IMR-90 (cell line): Measurements from ENCODE around the gene FXYD6. TPM values are rescaled to one million over a fixed set of nuclear protein-coding genes. Genes with fewer than 3 reads are reported as not detected.

ENCODE experiments used
- ATAC-seq: fragments of 200-7000 bp; cut with Tn5 transposase; 2 replicates; pipeline ENCODE4 v1.9.1; 2020; ENCODE audit warnings: low read depth, mild to moderate bottlenecking, moderate library complexity
- BruUV-seq: library from RNA; stranded (reverse); fragments of 400-500 nt; replicated peaks from 2 replicates; lab custom pipeline; 2021; lab: Mats Ljungman, UMichigan
- CTCF ChIA-PET: fragments of 300-600 bp; formaldehyde crosslinking; extraction: SDS; loops from one replicate; lab custom pipeline; 2021; ENCODE audit warnings: antibody characterized with exemption; lab: Yijun Ruan, JAX
- POLR2A ChIA-PET: fragments of 300-600 bp; sonication (Branson Sonifier 250); formaldehyde crosslinking; loops from one replicate; lab custom pipeline; 2022; ENCODE audit warnings: antibody characterized with exemption; ENCODE audit not compliant: unreplicated experiment; lab: Charles Lee
- DNase-seq: peaks from one replicate; pipeline ENCODE4 v3.0.0; 2013
- H2AFZ ChIP-seq: replicated peaks from 2 replicates; pipeline ENCODE3; 2013; ENCODE audit warnings: low read length, mild to moderate bottlenecking; ENCODE audit not compliant: poor library complexity
- H2AK5ac ChIP-seq: 2 replicates; pipeline ENCODE4 v1.6.1; 2013; ENCODE audit warnings: low read depth, low read length, inconsistent platforms
- H2AK9ac ChIP-seq: replicated peaks from 2 replicates; pipeline ENCODE3; 2013; ENCODE audit warnings: mild to moderate bottlenecking, low read depth, low read length, moderate library complexity; ENCODE audit not compliant: poor library complexity
- H2BK120ac ChIP-seq: 2 replicates; pipeline ENCODE4 v1.6.1; 2013; ENCODE audit warnings: low read depth, low read length, inconsistent platforms
- H2BK15ac ChIP-seq: 3 replicates; pipeline ENCODE4 v1.6.1; 2013; ENCODE audit warnings: low read depth, low read length, inconsistent platforms
- H2BK20ac ChIP-seq: 2 replicates; pipeline ENCODE4 v1.6.1; 2013; ENCODE audit warnings: low read depth, mild to moderate bottlenecking, inconsistent platforms, low read length, moderate library complexity
- H2BK5ac ChIP-seq: 2 replicates; pipeline ENCODE4 v1.6.1; 2013; ENCODE audit warnings: mild to moderate bottlenecking, low read depth, low read length, inconsistent platforms; ENCODE audit not compliant: poor library complexity, severe bottlenecking
- H3K14ac ChIP-seq: replicated peaks from 2 replicates; pipeline ENCODE4 v1.6.1; 2013; ENCODE audit warnings: low read depth, low read length, inconsistent platforms
- H3K18ac ChIP-seq: 2 replicates; pipeline ENCODE4 v1.6.1; 2013; ENCODE audit warnings: low read depth, low read length, control low read depth
- H3K23ac ChIP-seq: 2 replicates; pipeline ENCODE4 v1.6.1; 2013; ENCODE audit warnings: low read depth, low read length, inconsistent platforms
- H3K27ac ChIP-seq: 2 replicates; pipeline ENCODE4 v1.5.1; 2013; ENCODE audit warnings: mild to moderate bottlenecking, control low read depth, low read length; ENCODE audit not compliant: insufficient read depth
- H3K27me3 ChIP-seq: 2 replicates; pipeline ENCODE4 v1.6.1; 2013; ENCODE audit warnings: low read length; ENCODE audit not compliant: control insufficient read depth, insufficient read depth
- H3K36me3 ChIP-seq: 2 replicates; pipeline ENCODE4 v1.6.1; 2013; ENCODE audit warnings: low read length, mixed read lengths; ENCODE audit not compliant: control insufficient read depth, insufficient read depth
- H3K4ac ChIP-seq: 2 replicates; pipeline ENCODE4 v1.6.1; 2013; ENCODE audit warnings: low read depth, low read length, inconsistent platforms
- H3K4me1 ChIP-seq: 2 replicates; pipeline ENCODE4 v1.6.1; 2013; ENCODE audit warnings: low read length, mixed read lengths; ENCODE audit not compliant: control insufficient read depth, insufficient read depth
- H3K4me2 ChIP-seq: 2 replicates; pipeline ENCODE4 v1.6.1; 2013; ENCODE audit warnings: low read depth, mild to moderate bottlenecking, control low read depth, low read length, moderate library complexity
- H3K4me3 ChIP-seq: 2 replicates; pipeline ENCODE4 v1.5.1; 2013; ENCODE audit warnings: low read depth, mild to moderate bottlenecking, control low read depth, low read length, moderate library complexity; ENCODE audit not compliant: insufficient read depth
- H3K56ac ChIP-seq: 2 replicates; pipeline ENCODE4 v1.6.1; 2013; ENCODE audit warnings: low read length, inconsistent platforms; ENCODE audit not compliant: insufficient read depth; ENCODE audit errors: extremely low read depth
- H3K79me1 ChIP-seq, 2 experiments: 2 replicates each; pipeline ENCODE4 v1.6.1; 2013; ENCODE audit warnings: low read length in 2 of 2, inconsistent platforms in 1 of 2, low read depth in 1 of 2
- H3K9ac ChIP-seq: 2 replicates; pipeline ENCODE4 v1.6.1; 2013; ENCODE audit warnings: low read depth, low read length, control low read depth
- H3K9me1 ChIP-seq: 2 replicates; pipeline ENCODE4 v1.6.1; 2013; ENCODE audit warnings: low read length, inconsistent platforms; ENCODE audit not compliant: insufficient read depth
- H3K9me3 ChIP-seq: 2 replicates; pipeline ENCODE4 v1.6.1; 2013; ENCODE audit warnings: low read length; ENCODE audit not compliant: control insufficient read depth, insufficient read depth
- H4K20me1 ChIP-seq: 2 replicates; pipeline ENCODE4 v1.6.1; 2013; ENCODE audit warnings: low read length, inconsistent platforms; ENCODE audit not compliant: insufficient read depth
- H4K5ac ChIP-seq: 2 replicates; pipeline ENCODE4 v1.6.1; 2013; ENCODE audit warnings: mild to moderate bottlenecking, low read depth, low read length, control low read depth
- H4K8ac ChIP-seq, 2 experiments: 2 replicates each; pipeline ENCODE4 v1.6.1; 2013; ENCODE audit warnings: low read depth in 2 of 2, low read length in 2 of 2, control low read depth in 1 of 2, inconsistent platforms in 1 of 2
- H4K91ac ChIP-seq: 2 replicates; pipeline ENCODE4 v1.6.1; 2013; ENCODE audit warnings: low read depth, low read length, inconsistent platforms; ENCODE audit not compliant: insufficient read depth
- BHLHE40 ChIP-seq: fragments of 150-350 bp; IDR thresholded peaks from 2 replicates; pipeline ENCODE4 v1.6.1; 2016; ENCODE audit warnings: mild to moderate bottlenecking, low read depth, low read length
- CEBPB ChIP-seq: IDR thresholded peaks from 2 replicates; pipeline ENCODE4 v1.6.1; 2012; ENCODE audit warnings: low read depth, low read length, improper control_type of control experiment
- ELK1 ChIP-seq: fragments of 150-350 bp; IDR thresholded peaks from 2 replicates; pipeline ENCODE4 v1.6.1; 2016; ENCODE audit warnings: low read depth, mild to moderate bottlenecking, low read length, moderate library complexity, borderline replicate concordance
- MAFK ChIP-seq: IDR thresholded peaks from 2 replicates; pipeline ENCODE4 v1.6.1; 2012; ENCODE audit warnings: low read depth, low read length, improper control_type of control experiment
- MAZ ChIP-seq: IDR thresholded peaks from 2 replicates; pipeline ENCODE4 v1.6.1; 2012; ENCODE audit warnings: low read depth, mild to moderate bottlenecking, low read length, improper control_type of control experiment, moderate library complexity, borderline replicate concordance
- MXI1 ChIP-seq: IDR thresholded peaks from 2 replicates; pipeline ENCODE4 v1.6.1; 2012; ENCODE audit warnings: low read depth, mild to moderate bottlenecking, low read length, moderate library complexity, borderline replicate concordance
- NFE2L2 ChIP-seq: fragments of 150-350 bp; IDR thresholded peaks from 2 replicates; pipeline ENCODE4 v1.6.1; 2016; ENCODE audit warnings: low read depth, mild to moderate bottlenecking, low read length
- POLR2A ChIP-seq: IDR thresholded peaks from 2 replicates; pipeline ENCODE4 v1.6.1; 2012; ENCODE audit warnings: mild to moderate bottlenecking, low read depth, low read length
- RCOR1 ChIP-seq: IDR thresholded peaks from 2 replicates; pipeline ENCODE4 v1.6.1; 2012; ENCODE audit warnings: mild to moderate bottlenecking, low read length, improper control_type of control experiment; ENCODE audit not compliant: insufficient replicate concordance
- RFX5 ChIP-seq: IDR thresholded peaks from 2 replicates; pipeline ENCODE4 v1.8.0; 2012; ENCODE audit warnings: low read depth, mild to moderate bottlenecking, low read length, moderate library complexity
- WGBS, 2 experiments: methylation state at CpG; one replicate each; pipeline versions ENCODE4 v1.1.5 to v1.1.7; 2013; ENCODE audit warnings: missing lambda C conversion rate in 2 of 2; ENCODE audit not compliant: insufficient read length in 1 of 2; ENCODE audit errors: extremely low coverage in 2 of 2; 5-methylcytosine and 5-hydroxymethylcytosine counted together
- dilution Hi-C: fragments of 300-500 bp; cut with HindIII; formaldehyde crosslinking; loops from one replicate; pipeline ENCODE4 v1.14.3; 2018; ENCODE audit warnings: low sequenced_read_pairs; ENCODE audit not compliant: unreplicated experiment
- in situ Hi-C: fragments of 300-500 bp; cut with MboI; formaldehyde crosslinking; loops from 3 replicates; pipeline ENCODE4 v1.14.3; 2019; ENCODE audit warnings: low sequenced_read_pairs, inconsistent platforms, mixed read lengths
- intact Hi-C: fragments of 100-400 bp; cut with micrococcal nuclease; formaldehyde crosslinking; loops from 2 replicates; pipeline ENCODE4 v1.10.0; 2022
- polyA plus RNA-seq, 3 experiments: library from polyadenylated mRNA; depleted of rRNA; stranded (reverse); fragments of >200 nt; gene quantifications; 2 replicates each; pipeline ENCODE4 v1.2.3, GENCODE V29; 2012; ENCODE audit warnings: low replicate concordance in 1 of 3
- total RNA-seq: library from RNA; depleted of rRNA; stranded (reverse); fragments of >200 nt; gene quantifications from 2 replicates; pipeline ENCODE4 v1.2.3, GENCODE V29; 2012
- TF ChIP-seq, protein P1 (sequence below): fragments of 150-350 bp; IDR thresholded peaks from 2 replicates; pipeline ENCODE4 v1.6.1; 2017; ENCODE audit warnings: mild to moderate bottlenecking, antibody characterized with exemption, low read length, low read depth

Gene FXYD6
- total and polyA plus RNA-seq, 2 of the 4 experiments (the other 2 are of a cell fraction): 0.32 TPM; not detected in 1

GRCh38 chr11:117859488-117860112 is 16.9 kb downstream of the FXYD6 start:
- H3K23ac ChIP-seq: no peak overlapping the region
- H2BK20ac ChIP-seq: no peak overlapping the region
- H3K9me1 ChIP-seq: no peaks in the 10 kb centered on the region
- H2BK15ac ChIP-seq: no peak overlapping the region
- no peaks in the 10 kb centered on the region for H3K36me3 ChIP-seq
- H3K4me3 ChIP-seq: no peak overlapping the region
- H3K9me3 ChIP-seq: no peaks in the 10 kb centered on the region
- ChIA-PET CTCF (interaction anchor here (1.2 kb wide), 1 partner anchor 15 kb away, joined by 3 read pairs; no protein-coding TSS in a partner anchor), POLR2A (no interaction called here)
- no peak overlapping the region for H2AK5ac ChIP-seq
- no peak overlapping the region for H4K8ac ChIP-seq
- no peak overlapping the region for H3K4ac ChIP-seq
- no peak overlapping the region for H3K56ac ChIP-seq
- H3K9ac ChIP-seq: no peak overlapping the region
- no peak overlapping the region for H4K91ac ChIP-seq
- no peaks in the 10 kb centered on the region for H4K20me1 ChIP-seq
- no peak for TF ChIP-seq ELK1
- no peak for TF ChIP-seq MAFK
- no peak for TF ChIP-seq RFX5
- no peak for TF ChIP-seq NFE2L2
- TF ChIP-seq MXI1: no peak
- TF ChIP-seq MAZ: no peak
- TF ChIP-seq POLR2A: no peak
- TF ChIP-seq CEBPB: no peak
- TF ChIP-seq, protein P1, sequence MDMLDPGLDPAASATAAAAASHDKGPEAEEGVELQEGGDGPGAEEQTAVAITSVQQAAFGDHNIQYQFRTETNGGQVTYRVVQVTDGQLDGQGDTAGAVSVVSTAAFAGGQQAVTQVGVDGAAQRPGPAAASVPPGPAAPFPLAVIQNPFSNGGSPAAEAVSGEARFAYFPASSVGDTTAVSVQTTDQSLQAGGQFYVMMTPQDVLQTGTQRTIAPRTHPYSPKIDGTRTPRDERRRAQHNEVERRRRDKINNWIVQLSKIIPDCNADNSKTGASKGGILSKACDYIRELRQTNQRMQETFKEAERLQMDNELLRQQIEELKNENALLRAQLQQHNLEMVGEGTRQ: no peak
- no peak for TF ChIP-seq BHLHE40
- TF ChIP-seq RCOR1: no peak
- H2AFZ ChIP-seq: no peak overlapping the region
- no peak overlapping the region for H2BK120ac ChIP-seq
- no peak overlapping the region for H3K18ac ChIP-seq
- intact Hi-C loops (no loop called here), in situ Hi-C loops (no loop called here), dilution Hi-C loops (no loop called here)
- 10% methylated on average over 1 of the region's 9 CpGs; no CpG with 5 or more reads in 1 of the 2 experiments for WGBS, 2 experiments
- no peaks in the 10 kb centered on the region for H3K79me1 ChIP-seq
- H2AK9ac ChIP-seq: no peak overlapping the region
- H3K14ac ChIP-seq: no peak overlapping the region
- no peak for DNase-seq
- BruUV-seq: no TSS peak
- H3K27ac ChIP-seq: no peak overlapping the region
- no peak overlapping the region for H3K4me2 ChIP-seq
- ATAC-seq: no peak
- H2BK5ac ChIP-seq: no peak overlapping the region
- H3K27me3 ChIP-seq: peaks cover 8% of the 10 kb centered on the region
- no peak overlapping the region for H4K5ac ChIP-seq
- H3K4me1 ChIP-seq: no peaks in the 10 kb centered on the region
